PC-3 (cell line): ENCODE results near the gene CEMP1. TPM values are rescaled to one million over a fixed set of nuclear protein-coding genes. Genes with fewer than 3 reads are reported as not detected.

ENCODE experiments used
- ATAC-seq: fragments of 200-7000 bp; cut with Tn5 transposase; 2 replicates; pipeline ENCODE4 v1.9.1; 2020; ENCODE audit warnings: mild to moderate bottlenecking, moderate library complexity
- BruUV-seq: library from RNA; stranded (reverse); fragments of 400-500 nt; replicated peaks from 2 replicates; lab custom pipeline; 2021; lab: Mats Ljungman, UMichigan
- CTCF ChIA-PET: fragments of 300-600 bp; sonication (Branson Sonifier 250); formaldehyde crosslinking; loops from one replicate; lab custom pipeline; 2022; ENCODE audit warnings: antibody characterized with exemption; lab: Charles Lee
- POLR2A ChIA-PET: fragments of 300-600 bp; sonication (Branson Sonifier 250); formaldehyde crosslinking; loops from one replicate; lab custom pipeline; 2022; ENCODE audit warnings: antibody characterized with exemption; ENCODE audit not compliant: unreplicated experiment; lab: Charles Lee
- DNase-seq: peaks from one replicate; pipeline ENCODE4 v3.0.0-alpha.2; 2015
- H2AFZ ChIP-seq: fragments of 300-600 bp; sonication (generic); 2 replicates; pipeline ENCODE4 v1.6.0; 2016; ENCODE audit warnings: antibody characterized with exemption, low read length
- H3F3A ChIP-seq: fragments of 300-600 bp; sonication (generic); one replicate; pipeline ENCODE4 v1.6.0; 2017; ENCODE audit warnings: antibody characterized with exemption, low read length, control low read depth, mild to moderate bottlenecking; ENCODE audit not compliant: unreplicated experiment
- H3K27ac ChIP-seq: fragments of 300-600 bp; sonication (generic); 2 replicates; pipeline ENCODE4 v1.5.1; 2016; ENCODE audit warnings: mild to moderate bottlenecking, low read length
- H3K27me3 ChIP-seq: fragments of 300-600 bp; sonication (generic); 2 replicates; pipeline ENCODE4 v1.6.1; 2016; ENCODE audit warnings: low read length, mixed read lengths
- H3K36me3 ChIP-seq: fragments of 300-600 bp; sonication (generic); 2 replicates; pipeline ENCODE4 v1.6.1; 2016; ENCODE audit warnings: low read depth, mixed run types, low read length, mixed read lengths
- H3K4me1 ChIP-seq: fragments of 300-600 bp; sonication (generic); 2 replicates; pipeline ENCODE4 v1.5.1; 2016; ENCODE audit warnings: low read length; ENCODE audit not compliant: insufficient read depth
- H3K4me2 ChIP-seq: fragments of 300-600 bp; sonication (generic); 2 replicates; pipeline ENCODE4 v1.6.0; 2016; ENCODE audit warnings: low read length
- H3K4me3 ChIP-seq: fragments of 300-600 bp; sonication (generic); 2 replicates; pipeline ENCODE4 v1.5.1; 2016; ENCODE audit warnings: mild to moderate bottlenecking, low read length, mixed read lengths
- H3K79me2 ChIP-seq: fragments of 300-600 bp; sonication (generic); 2 replicates; pipeline ENCODE4 v1.6.1; 2017; ENCODE audit warnings: low read length, mixed read lengths
- H3K9ac ChIP-seq: fragments of 300-600 bp; sonication (generic); 2 replicates; pipeline ENCODE4 v1.6.0; 2016; ENCODE audit warnings: mild to moderate bottlenecking, low read length
- H3K9me2 ChIP-seq: fragments of 300-600 bp; sonication (generic); replicated peaks from 2 replicates; pipeline ENCODE4 v1.6.1; 2016; ENCODE audit warnings: mixed run types, low read length, mixed read lengths
- H3K9me3 ChIP-seq: fragments of 300-600 bp; sonication (generic); 2 replicates; pipeline ENCODE4 v1.6.1; 2016; ENCODE audit warnings: low read length, mixed read lengths
- H4K20me1 ChIP-seq: fragments of 300-600 bp; sonication (generic); 2 replicates; pipeline ENCODE4 v1.6.1; 2016; ENCODE audit warnings: low read length, mixed read lengths
- EZH2 ChIP-seq: fragments of 300-600 bp; sonication (generic); IDR thresholded peaks from one replicate; pipeline ENCODE4 v1.6.1; 2017; ENCODE audit warnings: antibody characterized with exemption, mild to moderate bottlenecking, low read length; ENCODE audit not compliant: unreplicated experiment
- EZH2phosphoT487 ChIP-seq: fragments of 300-600 bp; sonication (generic); IDR thresholded peaks from 2 replicates; pipeline ENCODE4 v1.6.1; 2018; ENCODE audit warnings: mild to moderate bottlenecking, antibody characterized with exemption, low read length, borderline replicate concordance
- intact Hi-C: fragments of 100-400 bp; cut with micrococcal nuclease; formaldehyde crosslinking; loops from 2 replicates; pipeline ENCODE4 v1.9.0; 2023
- total RNA-seq: library from RNA; depleted of rRNA; stranded (reverse); fragments of >200 nt; gene quantifications from 2 replicates; pipeline ENCODE4 v1.2.3, GENCODE V29; 2014
- TF ChIP-seq, protein P1 (sequence below): fragments of 300-600 bp; sonication (generic); conservative IDR thresholded peaks from 2 replicates; pipeline ENCODE4 v1.5.1; 2017; ENCODE audit warnings: antibody characterized with exemption, low read depth, mild to moderate bottlenecking, low read length

Gene CEMP1
- total RNA-seq, 1 experiment from 2014 or later, result not detected

GRCh38 chr16:2499890-2500429 lies 31.2 kb downstream of the CEMP1 start:
- no peaks in the 10 kb centered on the region for H3K9me3 ChIP-seq
- intact Hi-C loops, result no loop called here
- POLR2A ChIA-PET, result no interaction called here
- H3K4me2 ChIP-seq, result no peak overlapping the region
- no peaks in the 10 kb centered on the region for H4K20me1 ChIP-seq
- DNase-seq (no peak), ATAC-seq (no peak)
- H3K4me3 ChIP-seq, result no peak overlapping the region
- no TSS peak for BruUV-seq
- H3K36me3 ChIP-seq, result no peaks in the 10 kb centered on the region
- H3K4me1 ChIP-seq, result no peaks in the 10 kb centered on the region
- no peaks in the 10 kb centered on the region for H3F3A ChIP-seq
- H3K79me2 ChIP-seq, result no peaks in the 10 kb centered on the region
- H3K9ac ChIP-seq, result no peak overlapping the region
- no peaks in the 10 kb centered on the region for H3K9me2 ChIP-seq
- H3K27me3 ChIP-seq, result no peaks in the 10 kb centered on the region
- CTCF ChIA-PET, result no interaction called here
- TF ChIP-seq EZH2, result no peak
- no peak overlapping the region for H3K27ac ChIP-seq
- H2AFZ ChIP-seq, result no peak overlapping the region

GRCh38 chr16:2499454-2499853 lies 31.8 kb downstream of the CEMP1 start:
- Histone ChIP-seq H3K9me2 (no peaks in the 10 kb centered on the region), H3K27me3 (no peaks in the 10 kb centered on the region), H3K9ac (no peak overlapping the region), H3K36me3 (no peaks in the 10 kb centered on the region), H3K79me2 (no peaks in the 10 kb centered on the region), H3K9me3 (no peaks in the 10 kb centered on the region), H3F3A (no peaks in the 10 kb centered on the region), H3K4me2 (no peak overlapping the region), H3K27ac (no peak overlapping the region), H3K4me3 (no peak overlapping the region), H2AFZ (no peak overlapping the region), H4K20me1 (no peaks in the 10 kb centered on the region), H3K4me1 (no peaks in the 10 kb centered on the region)
- no peak for TF ChIP-seq EZH2phosphoT487
- DNase-seq (no peak), ATAC-seq (no peak)
- intact Hi-C loops, result no loop called here
- no TSS peak for BruUV-seq
- CTCF ChIA-PET, result no interaction called here
- POLR2A ChIA-PET, result no interaction called here

GRCh38 chr16:2498531-2499253 lies 32.5 kb downstream of the CEMP1 start:
- no peaks in the 10 kb centered on the region for H4K20me1 ChIP-seq
- H3K9ac ChIP-seq, result no peak overlapping the region
- H3K79me2 ChIP-seq, result no peaks in the 10 kb centered on the region
- H3F3A ChIP-seq, result no peaks in the 10 kb centered on the region
- H3K36me3 ChIP-seq, result no peaks in the 10 kb centered on the region
- BruUV-seq, result no TSS peak
- ATAC-seq, result no peak; the same call in 1 of the 2 replicates
- no peaks in the 10 kb centered on the region for H3K27me3 ChIP-seq
- H3K4me2 ChIP-seq, result no peak overlapping the region
- H3K4me3 ChIP-seq, result no peak overlapping the region
- no peaks in the 10 kb centered on the region for H3K9me2 ChIP-seq
- CTCF ChIA-PET, result no interaction called here
- no peak overlapping the region for H3K27ac ChIP-seq
- intact Hi-C loops, result no loop called here
- POLR2A ChIA-PET, result no interaction called here
- no peak overlapping the region for H2AFZ ChIP-seq
- TF ChIP-seq, protein P1, sequence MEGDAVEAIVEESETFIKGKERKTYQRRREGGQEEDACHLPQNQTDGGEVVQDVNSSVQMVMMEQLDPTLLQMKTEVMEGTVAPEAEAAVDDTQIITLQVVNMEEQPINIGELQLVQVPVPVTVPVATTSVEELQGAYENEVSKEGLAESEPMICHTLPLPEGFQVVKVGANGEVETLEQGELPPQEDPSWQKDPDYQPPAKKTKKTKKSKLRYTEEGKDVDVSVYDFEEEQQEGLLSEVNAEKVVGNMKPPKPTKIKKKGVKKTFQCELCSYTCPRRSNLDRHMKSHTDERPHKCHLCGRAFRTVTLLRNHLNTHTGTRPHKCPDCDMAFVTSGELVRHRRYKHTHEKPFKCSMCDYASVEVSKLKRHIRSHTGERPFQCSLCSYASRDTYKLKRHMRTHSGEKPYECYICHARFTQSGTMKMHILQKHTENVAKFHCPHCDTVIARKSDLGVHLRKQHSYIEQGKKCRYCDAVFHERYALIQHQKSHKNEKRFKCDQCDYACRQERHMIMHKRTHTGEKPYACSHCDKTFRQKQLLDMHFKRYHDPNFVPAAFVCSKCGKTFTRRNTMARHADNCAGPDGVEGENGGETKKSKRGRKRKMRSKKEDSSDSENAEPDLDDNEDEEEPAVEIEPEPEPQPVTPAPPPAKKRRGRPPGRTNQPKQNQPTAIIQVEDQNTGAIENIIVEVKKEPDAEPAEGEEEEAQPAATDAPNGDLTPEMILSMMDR, result no peak
- no peak for TF ChIP-seq EZH2
- no peak for TF ChIP-seq EZH2phosphoT487
- H3K9me3 ChIP-seq, result no peaks in the 10 kb centered on the region
- no peak for DNase-seq
- no peaks in the 10 kb centered on the region for H3K4me1 ChIP-seq
